IMR-90 (cell line): Measurements from ENCODE around the gene ETHE1. TPM values are rescaled to one million over a fixed set of nuclear protein-coding genes. Genes with fewer than 3 reads are reported as not detected.

Source experiments
- ATAC-seq: fragments of 200-7000 bp; cut with Tn5 transposase; 2 replicates; pipeline ENCODE4 v1.9.1; 2020; ENCODE audit warnings: low read depth, mild to moderate bottlenecking, moderate library complexity
- BruUV-seq: library from RNA; stranded (reverse); fragments of 400-500 nt; replicated peaks from 2 replicates; lab custom pipeline; 2021; lab: Mats Ljungman, UMichigan
- CTCF ChIA-PET: fragments of 300-600 bp; formaldehyde crosslinking; extraction: SDS; loops from one replicate; lab custom pipeline; 2021; ENCODE audit warnings: antibody characterized with exemption; lab: Yijun Ruan, JAX
- POLR2A ChIA-PET: fragments of 300-600 bp; sonication (Branson Sonifier 250); formaldehyde crosslinking; loops from one replicate; lab custom pipeline; 2022; ENCODE audit warnings: antibody characterized with exemption; ENCODE audit not compliant: unreplicated experiment; lab: Charles Lee
- DNase-seq: peaks from one replicate; pipeline ENCODE4 v3.0.0; 2013
- H2AFZ ChIP-seq: replicated peaks from 2 replicates; pipeline ENCODE3; 2013; ENCODE audit warnings: low read length, mild to moderate bottlenecking; ENCODE audit not compliant: poor library complexity
- H2AK5ac ChIP-seq: 2 replicates; pipeline ENCODE4 v1.6.1; 2013; ENCODE audit warnings: low read depth, low read length, inconsistent platforms
- H2AK9ac ChIP-seq: replicated peaks from 2 replicates; pipeline ENCODE3; 2013; ENCODE audit warnings: mild to moderate bottlenecking, low read depth, low read length, moderate library complexity; ENCODE audit not compliant: poor library complexity
- H2BK120ac ChIP-seq: 2 replicates; pipeline ENCODE4 v1.6.1; 2013; ENCODE audit warnings: low read depth, low read length, inconsistent platforms
- H2BK15ac ChIP-seq: 3 replicates; pipeline ENCODE4 v1.6.1; 2013; ENCODE audit warnings: low read depth, low read length, inconsistent platforms
- H2BK20ac ChIP-seq: 2 replicates; pipeline ENCODE4 v1.6.1; 2013; ENCODE audit warnings: low read depth, mild to moderate bottlenecking, inconsistent platforms, low read length, moderate library complexity
- H2BK5ac ChIP-seq: 2 replicates; pipeline ENCODE4 v1.6.1; 2013; ENCODE audit warnings: mild to moderate bottlenecking, low read depth, low read length, inconsistent platforms; ENCODE audit not compliant: poor library complexity, severe bottlenecking
- H3K14ac ChIP-seq: replicated peaks from 2 replicates; pipeline ENCODE4 v1.6.1; 2013; ENCODE audit warnings: low read depth, low read length, inconsistent platforms
- H3K18ac ChIP-seq: 2 replicates; pipeline ENCODE4 v1.6.1; 2013; ENCODE audit warnings: low read depth, low read length, control low read depth
- H3K23ac ChIP-seq: 2 replicates; pipeline ENCODE4 v1.6.1; 2013; ENCODE audit warnings: low read depth, low read length, inconsistent platforms
- H3K27ac ChIP-seq: 2 replicates; pipeline ENCODE4 v1.5.1; 2013; ENCODE audit warnings: mild to moderate bottlenecking, control low read depth, low read length; ENCODE audit not compliant: insufficient read depth
- H3K27me3 ChIP-seq: 2 replicates; pipeline ENCODE4 v1.6.1; 2013; ENCODE audit warnings: low read length; ENCODE audit not compliant: control insufficient read depth, insufficient read depth
- H3K36me3 ChIP-seq: 2 replicates; pipeline ENCODE4 v1.6.1; 2013; ENCODE audit warnings: low read length, mixed read lengths; ENCODE audit not compliant: control insufficient read depth, insufficient read depth
- H3K4ac ChIP-seq: 2 replicates; pipeline ENCODE4 v1.6.1; 2013; ENCODE audit warnings: low read depth, low read length, inconsistent platforms
- H3K4me1 ChIP-seq: 2 replicates; pipeline ENCODE4 v1.6.1; 2013; ENCODE audit warnings: low read length, mixed read lengths; ENCODE audit not compliant: control insufficient read depth, insufficient read depth
- H3K4me2 ChIP-seq: 2 replicates; pipeline ENCODE4 v1.6.1; 2013; ENCODE audit warnings: low read depth, mild to moderate bottlenecking, control low read depth, low read length, moderate library complexity
- H3K4me3 ChIP-seq: 2 replicates; pipeline ENCODE4 v1.5.1; 2013; ENCODE audit warnings: low read depth, mild to moderate bottlenecking, control low read depth, low read length, moderate library complexity; ENCODE audit not compliant: insufficient read depth
- H3K56ac ChIP-seq: 2 replicates; pipeline ENCODE4 v1.6.1; 2013; ENCODE audit warnings: low read length, inconsistent platforms; ENCODE audit not compliant: insufficient read depth; ENCODE audit errors: extremely low read depth
- H3K79me1 ChIP-seq, 2 experiments: 2 replicates each; pipeline ENCODE4 v1.6.1; 2013; ENCODE audit warnings: low read length in 2 of 2, inconsistent platforms in 1 of 2, low read depth in 1 of 2
- H3K9ac ChIP-seq: 2 replicates; pipeline ENCODE4 v1.6.1; 2013; ENCODE audit warnings: low read depth, low read length, control low read depth
- H3K9me1 ChIP-seq: 2 replicates; pipeline ENCODE4 v1.6.1; 2013; ENCODE audit warnings: low read length, inconsistent platforms; ENCODE audit not compliant: insufficient read depth
- H3K9me3 ChIP-seq: 2 replicates; pipeline ENCODE4 v1.6.1; 2013; ENCODE audit warnings: low read length; ENCODE audit not compliant: control insufficient read depth, insufficient read depth
- H4K20me1 ChIP-seq: 2 replicates; pipeline ENCODE4 v1.6.1; 2013; ENCODE audit warnings: low read length, inconsistent platforms; ENCODE audit not compliant: insufficient read depth
- H4K5ac ChIP-seq: 2 replicates; pipeline ENCODE4 v1.6.1; 2013; ENCODE audit warnings: mild to moderate bottlenecking, low read depth, low read length, control low read depth
- H4K8ac ChIP-seq, 2 experiments: 2 replicates each; pipeline ENCODE4 v1.6.1; 2013; ENCODE audit warnings: low read depth in 2 of 2, low read length in 2 of 2, control low read depth in 1 of 2, inconsistent platforms in 1 of 2
- H4K91ac ChIP-seq: 2 replicates; pipeline ENCODE4 v1.6.1; 2013; ENCODE audit warnings: low read depth, low read length, inconsistent platforms; ENCODE audit not compliant: insufficient read depth
- BHLHE40 ChIP-seq: fragments of 150-350 bp; IDR thresholded peaks from 2 replicates; pipeline ENCODE4 v1.6.1; 2016; ENCODE audit warnings: mild to moderate bottlenecking, low read depth, low read length
- CHD1 ChIP-seq: IDR thresholded peaks from 2 replicates; pipeline ENCODE4 v1.6.1; 2012; ENCODE audit warnings: low read depth, low read length, improper control_type of control experiment
- FOS ChIP-seq: fragments of 150-350 bp; IDR thresholded peaks from 2 replicates; pipeline ENCODE4 v1.6.1; 2016; ENCODE audit warnings: low read depth, low read length
- MAFK ChIP-seq: IDR thresholded peaks from 2 replicates; pipeline ENCODE4 v1.6.1; 2012; ENCODE audit warnings: low read depth, low read length, improper control_type of control experiment
- NFE2L2 ChIP-seq: fragments of 150-350 bp; IDR thresholded peaks from 2 replicates; pipeline ENCODE4 v1.6.1; 2016; ENCODE audit warnings: low read depth, mild to moderate bottlenecking, low read length
- POLR2A ChIP-seq: IDR thresholded peaks from 2 replicates; pipeline ENCODE4 v1.6.1; 2012; ENCODE audit warnings: mild to moderate bottlenecking, low read depth, low read length
- RAD21 ChIP-seq: IDR thresholded peaks from 2 replicates; pipeline ENCODE4 v1.6.1; 2012; ENCODE audit warnings: low read length, improper control_type of control experiment
- RCOR1 ChIP-seq: IDR thresholded peaks from 2 replicates; pipeline ENCODE4 v1.6.1; 2012; ENCODE audit warnings: mild to moderate bottlenecking, low read length, improper control_type of control experiment; ENCODE audit not compliant: insufficient replicate concordance
- RFX5 ChIP-seq: IDR thresholded peaks from 2 replicates; pipeline ENCODE4 v1.8.0; 2012; ENCODE audit warnings: low read depth, mild to moderate bottlenecking, low read length, moderate library complexity
- SMC3 ChIP-seq: fragments of 150-350 bp; IDR thresholded peaks from 2 replicates; pipeline ENCODE4 v1.6.1; 2016; ENCODE audit warnings: low read depth, mild to moderate bottlenecking, antibody characterized with exemption, low read length, moderate library complexity
- WGBS, 2 experiments: methylation state at CpG; one replicate each; pipeline versions ENCODE4 v1.1.5 to v1.1.7; 2013; ENCODE audit warnings: missing lambda C conversion rate in 2 of 2; ENCODE audit not compliant: insufficient read length in 1 of 2; ENCODE audit errors: extremely low coverage in 2 of 2; 5-methylcytosine and 5-hydroxymethylcytosine counted together
- dilution Hi-C: fragments of 300-500 bp; cut with HindIII; formaldehyde crosslinking; loops from one replicate; pipeline ENCODE4 v1.14.3; 2018; ENCODE audit warnings: low sequenced_read_pairs; ENCODE audit not compliant: unreplicated experiment
- in situ Hi-C: fragments of 300-500 bp; cut with MboI; formaldehyde crosslinking; loops from 3 replicates; pipeline ENCODE4 v1.14.3; 2019; ENCODE audit warnings: low sequenced_read_pairs, inconsistent platforms, mixed read lengths
- intact Hi-C: fragments of 100-400 bp; cut with micrococcal nuclease; formaldehyde crosslinking; loops from 2 replicates; pipeline ENCODE4 v1.10.0; 2022
- polyA plus RNA-seq, 3 experiments: library from polyadenylated mRNA; depleted of rRNA; stranded (reverse); fragments of >200 nt; gene quantifications; 2 replicates each; pipeline ENCODE4 v1.2.3, GENCODE V29; 2012; ENCODE audit warnings: low replicate concordance in 1 of 3
- total RNA-seq: library from RNA; depleted of rRNA; stranded (reverse); fragments of >200 nt; gene quantifications from 2 replicates; pipeline ENCODE4 v1.2.3, GENCODE V29; 2012
- TF ChIP-seq, protein P1 (sequence below): conservative IDR thresholded peaks from 2 replicates; pipeline ENCODE4 v1.5.1; 2012; ENCODE audit warnings: mild to moderate bottlenecking, low read depth, low read length, improper control_type of control experiment
- TF ChIP-seq, protein P2 (sequence below): fragments of 150-350 bp; IDR thresholded peaks from 2 replicates; pipeline ENCODE4 v1.6.1; 2016; ENCODE audit warnings: low read depth, mild to moderate bottlenecking, low read length, moderate library complexity, borderline replicate concordance
- TF ChIP-seq, protein P3 (sequence below): fragments of 150-350 bp; IDR thresholded peaks from 2 replicates; pipeline ENCODE4 v1.6.1; 2017; ENCODE audit warnings: mild to moderate bottlenecking, antibody characterized with exemption, low read length, low read depth

The ETHE1 gene
- total and polyA plus RNA-seq, 2 of the 4 experiments (the other 2 are of a cell fraction), result 161 to 233 TPM

DNA sequence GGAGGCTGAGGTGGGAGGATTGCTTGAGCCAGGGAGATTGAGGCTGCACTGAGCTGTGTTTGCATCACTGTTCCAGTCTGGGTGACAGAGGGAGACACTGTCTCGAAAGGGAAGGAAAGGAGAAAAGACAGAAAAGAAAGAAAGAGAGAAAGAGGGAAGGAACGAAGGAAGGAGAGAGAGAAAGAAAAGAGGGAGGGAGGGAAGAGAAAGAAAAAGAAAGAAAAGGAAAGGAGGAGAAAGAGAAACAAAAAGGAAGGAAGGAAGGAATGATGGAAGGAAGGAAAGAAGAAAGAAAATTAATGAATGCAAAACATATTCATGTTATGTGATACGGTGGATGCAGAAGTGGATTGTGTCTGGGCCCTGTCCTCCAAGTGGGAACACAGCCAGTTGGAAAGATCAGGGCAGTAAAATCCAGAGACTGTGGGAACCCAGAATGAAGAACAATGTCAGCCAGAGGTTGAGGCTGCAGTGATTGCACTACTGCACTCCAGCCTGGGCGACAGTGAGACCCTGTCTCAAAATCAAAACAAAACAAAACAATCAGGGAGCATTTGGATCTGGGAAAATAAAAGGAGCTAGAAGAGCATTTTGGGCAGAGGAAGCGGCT is 28.7 kb downstream of the ETHE1 start:
- Histone ChIP-seq H3K4ac (no peak overlapping the region), H2BK5ac (no peak overlapping the region), H3K14ac (no peak overlapping the region), H3K18ac (no peak overlapping the region), H4K20me1 (no peaks in the 10 kb centered on the region; the same call in 1 of the 2 replicates), H3K9me1 (no peaks in the 10 kb centered on the region), H3K56ac (no peak overlapping the region), H2BK20ac (no peak overlapping the region), H4K8ac (no peak overlapping the region), H3K36me3 (peaks cover 21% of the 10 kb centered on the region), H3K79me1 (peaks cover 0 to 11% of the 10 kb centered on the region in 2 experiments; a peak in 3 of 4 replicates), H4K5ac (no peak overlapping the region), H2AK5ac (no peak overlapping the region), H4K91ac (no peak overlapping the region), H3K27me3 (no peaks in the 10 kb centered on the region), H3K4me3 (no peak overlapping the region), H2AFZ (no peak overlapping the region), H3K23ac (no peak overlapping the region), H3K9ac (no peak overlapping the region), H2BK15ac (no peak overlapping the region), H3K4me2 (no peak overlapping the region), H3K9me3 (no peaks in the 10 kb centered on the region), H3K27ac (no peak overlapping the region), H3K4me1 (peaks cover 3% of the 10 kb centered on the region; the same call in 1 of the 2 replicates), H2BK120ac (no peak overlapping the region), H2AK9ac (no peak overlapping the region)
- WGBS, 2 experiments, result 72% methylated on average over 3 of the region's 5 CpGs; no CpG with 5 or more reads in 1 of the 2 experiments
- no peak for DNase-seq
- CTCF ChIA-PET, result no interaction called here
- intact Hi-C loops (no loop called here), in situ Hi-C loops (no loop called here), dilution Hi-C loops (no loop called here)
- BruUV-seq, result no TSS peak
- TF ChIP-seq, protein P1, sequence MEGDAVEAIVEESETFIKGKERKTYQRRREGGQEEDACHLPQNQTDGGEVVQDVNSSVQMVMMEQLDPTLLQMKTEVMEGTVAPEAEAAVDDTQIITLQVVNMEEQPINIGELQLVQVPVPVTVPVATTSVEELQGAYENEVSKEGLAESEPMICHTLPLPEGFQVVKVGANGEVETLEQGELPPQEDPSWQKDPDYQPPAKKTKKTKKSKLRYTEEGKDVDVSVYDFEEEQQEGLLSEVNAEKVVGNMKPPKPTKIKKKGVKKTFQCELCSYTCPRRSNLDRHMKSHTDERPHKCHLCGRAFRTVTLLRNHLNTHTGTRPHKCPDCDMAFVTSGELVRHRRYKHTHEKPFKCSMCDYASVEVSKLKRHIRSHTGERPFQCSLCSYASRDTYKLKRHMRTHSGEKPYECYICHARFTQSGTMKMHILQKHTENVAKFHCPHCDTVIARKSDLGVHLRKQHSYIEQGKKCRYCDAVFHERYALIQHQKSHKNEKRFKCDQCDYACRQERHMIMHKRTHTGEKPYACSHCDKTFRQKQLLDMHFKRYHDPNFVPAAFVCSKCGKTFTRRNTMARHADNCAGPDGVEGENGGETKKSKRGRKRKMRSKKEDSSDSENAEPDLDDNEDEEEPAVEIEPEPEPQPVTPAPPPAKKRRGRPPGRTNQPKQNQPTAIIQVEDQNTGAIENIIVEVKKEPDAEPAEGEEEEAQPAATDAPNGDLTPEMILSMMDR, result no peak
- TF ChIP-seq RAD21 (no peak), FOS (no peak), RFX5 (no peak), MAFK (no peak), RCOR1 (no peak), POLR2A (no peak), SMC3 (no peak), NFE2L2 (no peak), CHD1 (no peak), BHLHE40 (no peak)
- TF ChIP-seq, protein P2, sequence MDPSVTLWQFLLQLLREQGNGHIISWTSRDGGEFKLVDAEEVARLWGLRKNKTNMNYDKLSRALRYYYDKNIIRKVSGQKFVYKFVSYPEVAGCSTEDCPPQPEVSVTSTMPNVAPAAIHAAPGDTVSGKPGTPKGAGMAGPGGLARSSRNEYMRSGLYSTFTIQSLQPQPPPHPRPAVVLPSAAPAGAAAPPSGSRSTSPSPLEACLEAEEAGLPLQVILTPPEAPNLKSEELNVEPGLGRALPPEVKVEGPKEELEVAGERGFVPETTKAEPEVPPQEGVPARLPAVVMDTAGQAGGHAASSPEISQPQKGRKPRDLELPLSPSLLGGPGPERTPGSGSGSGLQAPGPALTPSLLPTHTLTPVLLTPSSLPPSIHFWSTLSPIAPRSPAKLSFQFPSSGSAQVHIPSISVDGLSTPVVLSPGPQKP, result no peak
- TF ChIP-seq, protein P3, sequence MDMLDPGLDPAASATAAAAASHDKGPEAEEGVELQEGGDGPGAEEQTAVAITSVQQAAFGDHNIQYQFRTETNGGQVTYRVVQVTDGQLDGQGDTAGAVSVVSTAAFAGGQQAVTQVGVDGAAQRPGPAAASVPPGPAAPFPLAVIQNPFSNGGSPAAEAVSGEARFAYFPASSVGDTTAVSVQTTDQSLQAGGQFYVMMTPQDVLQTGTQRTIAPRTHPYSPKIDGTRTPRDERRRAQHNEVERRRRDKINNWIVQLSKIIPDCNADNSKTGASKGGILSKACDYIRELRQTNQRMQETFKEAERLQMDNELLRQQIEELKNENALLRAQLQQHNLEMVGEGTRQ, result no peak
- POLR2A ChIA-PET, result no interaction called here
- ATAC-seq, result no peak
